Measurements from ENCODE around the gene EBP. TPM values are rescaled to one million over a fixed set of nuclear protein-coding genes. Genes with fewer than 3 reads are reported as not detected.

EBP gene
- total and polyA plus RNA-seq, 2 of the 8 experiments (the other 6 are each of a cell fraction or from before 2014, with no cell fraction given) = 143 to 286 TPM

DNA sequence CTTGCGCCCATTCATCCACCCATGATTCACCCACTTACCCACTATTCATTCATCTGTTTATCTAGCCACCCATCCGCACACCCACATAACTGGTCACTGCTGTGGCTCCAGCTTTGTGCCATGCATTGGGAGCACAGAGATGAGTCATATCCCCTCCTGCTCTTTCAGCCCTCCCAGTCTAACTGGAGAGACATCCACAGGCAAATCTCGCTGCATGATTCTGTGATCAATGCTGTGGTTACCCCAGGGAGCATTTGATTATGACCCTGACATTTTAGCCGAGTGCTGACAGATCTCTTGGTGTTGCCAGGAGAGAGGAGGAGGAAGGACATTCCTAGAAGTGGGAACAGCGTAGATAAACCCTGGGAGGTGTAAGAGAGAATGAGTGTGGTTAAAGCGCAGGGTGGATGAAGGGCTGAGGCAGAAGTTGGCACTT, 23.2 kb upstream of the EBP start (continued):
- no peak for TF ChIP-seq CHD7 (IDR thresholded peaks at IDR 0.05; ENCODE audit: insufficient replicate concordance, low read length)
- no peak for TF ChIP-seq JUND (IDR thresholded peaks at IDR 0.05; ENCODE audit: low read length)
- no peak for TF ChIP-seq YY1 (IDR thresholded peaks at IDR 0.05; ENCODE audit: low read depth, low read length)
- no peak for TF ChIP-seq SUZ12 (IDR thresholded peaks at IDR 0.05; ENCODE audit: low read length)
- TF ChIP-seq, protein P1, sequence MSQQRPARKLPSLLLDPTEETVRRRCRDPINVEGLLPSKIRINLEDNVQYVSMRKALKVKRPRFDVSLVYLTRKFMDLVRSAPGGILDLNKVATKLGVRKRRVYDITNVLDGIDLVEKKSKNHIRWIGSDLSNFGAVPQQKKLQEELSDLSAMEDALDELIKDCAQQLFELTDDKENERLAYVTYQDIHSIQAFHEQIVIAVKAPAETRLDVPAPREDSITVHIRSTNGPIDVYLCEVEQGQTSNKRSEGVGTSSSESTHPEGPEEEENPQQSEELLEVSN (IDR thresholded peaks at IDR 0.05) = no peak
- TF ChIP-seq CBX5 (IDR thresholded peaks at IDR 0.05; ENCODE audit: low read depth, low read length) = no peak
